ENCODE measurements around the gene ZNF544. TPM values are rescaled to one million over a fixed set of nuclear protein-coding genes. Genes with fewer than 3 reads are reported as not detected.
"Not testable (repeated sequence)": the region's sequence is repeated elsewhere in the genome, so short reads cannot be mapped to it uniquely, and the experiment has no call there.

The ZNF544 gene
- total RNA-seq, 1 donor from 2014 or later: 72.2 TPM

GRCh38 chr19:58300620-58301019 is 71.9 kb downstream of the ZNF544 start:
- no peak for FAIRE-seq
- no peak for DNase-seq (ENCODE audit: low spot score in 2 of 2)

DNA sequence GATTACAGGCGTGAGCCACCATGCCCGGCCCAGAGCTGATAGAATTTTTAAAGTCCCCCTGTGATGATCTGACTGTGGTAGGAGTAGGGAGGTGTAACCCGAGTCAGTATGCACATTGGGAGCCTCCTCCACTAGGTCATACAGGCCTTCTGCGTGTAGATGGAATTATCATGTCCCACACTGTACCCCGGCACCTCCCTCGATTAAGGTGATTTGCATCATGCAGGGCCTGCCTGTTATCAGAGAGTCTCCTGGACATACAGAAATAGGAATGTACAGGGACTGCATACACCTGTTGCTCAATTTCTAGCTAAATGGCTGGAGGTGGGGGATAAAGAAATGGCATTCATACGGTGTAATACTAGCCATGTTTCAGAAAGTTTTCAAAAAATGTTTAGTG is 75.5 kb downstream of the ZNF544 start:
- DNase-seq (ENCODE audit: low spot score in 2 of 2) (no peak), FAIRE-seq (no peak)

DNA sequence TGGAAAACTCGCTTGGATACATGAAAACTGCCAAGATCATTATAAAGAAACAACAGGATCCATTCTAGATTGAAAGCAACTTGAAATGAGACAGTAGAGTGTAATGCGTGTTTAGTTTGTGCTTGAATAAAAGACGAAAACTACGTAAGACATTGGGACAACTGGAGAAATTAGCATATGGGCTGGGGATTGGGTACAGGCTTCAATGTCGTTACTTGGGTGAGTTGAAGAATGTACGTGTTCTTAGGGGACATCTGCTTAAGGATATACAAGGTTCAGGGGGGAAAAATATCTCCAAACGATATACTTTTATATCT is 76.0 kb downstream of the ZNF544 start:
- FAIRE-seq: no peak
- DNase-seq (ENCODE audit: low spot score in 2 of 2): peak; percentile 27 to 37

DNA sequence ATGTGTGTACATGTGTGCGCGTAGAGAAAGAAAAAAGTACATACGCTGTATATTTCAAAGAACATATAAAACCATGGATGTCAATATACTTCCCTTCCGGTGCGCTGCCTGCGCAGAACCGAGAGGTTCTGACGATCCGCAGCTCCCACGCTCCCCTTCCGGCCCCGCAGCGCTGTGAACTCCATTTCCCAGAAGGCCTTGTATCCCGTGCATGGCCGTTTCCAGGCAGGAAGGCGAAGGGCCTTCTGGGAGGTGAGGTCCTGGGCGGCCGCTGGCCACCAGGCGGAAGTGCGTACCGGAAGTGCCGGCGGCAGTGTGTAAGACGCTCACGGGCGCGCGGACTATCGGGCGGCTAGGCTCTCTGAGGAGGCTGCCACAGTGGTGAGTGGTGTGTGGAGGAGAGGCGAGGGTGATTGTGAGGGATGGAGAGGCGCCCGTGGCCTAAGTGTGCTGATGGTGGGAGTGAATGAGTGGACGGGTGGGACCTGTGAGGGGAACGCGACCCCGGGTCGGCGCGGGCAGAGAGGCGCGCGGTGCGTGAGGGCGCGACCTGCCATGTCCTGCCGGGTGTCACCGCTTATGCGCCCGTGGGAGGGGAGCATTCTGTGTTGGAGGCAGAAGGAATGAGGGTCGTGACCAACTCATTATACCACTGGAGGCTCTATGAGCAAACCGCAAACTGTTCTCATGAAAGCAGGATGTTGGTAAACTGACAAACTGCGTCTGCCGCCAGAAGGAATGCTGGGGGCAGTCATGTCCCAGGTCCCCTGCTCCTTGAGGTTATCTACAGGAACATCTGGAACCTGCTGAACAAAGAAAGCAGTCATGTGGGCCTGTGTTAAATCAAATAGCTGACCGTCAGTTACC is 76.6 kb downstream of the ZNF544 start, which contains the start of gene ERVK3-1:
TSS of gene ERVK3-1 (plus strand) at position 313 of the 867 bp plus-strand sequence. CDS start 6,792 bp downstream, outside the sequence.
- FAIRE-seq: peak; percentile 54
- DNase-seq (ENCODE audit: low spot score in 2 of 2): peak; percentile 94 to 97

GRCh38 chr19:58305932-58306323 is 77.2 kb downstream of the ZNF544 start:
- DNase-seq (ENCODE audit: low spot score in 2 of 2) (no peak), FAIRE-seq (no peak)

- DNase-seq (ENCODE audit: low spot score in 2 of 2): no peak
- FAIRE-seq: no peak
Observed at GRCh38 chr19:58307736-58308135, 79.0 kb downstream of the ZNF544 start.

DNA sequence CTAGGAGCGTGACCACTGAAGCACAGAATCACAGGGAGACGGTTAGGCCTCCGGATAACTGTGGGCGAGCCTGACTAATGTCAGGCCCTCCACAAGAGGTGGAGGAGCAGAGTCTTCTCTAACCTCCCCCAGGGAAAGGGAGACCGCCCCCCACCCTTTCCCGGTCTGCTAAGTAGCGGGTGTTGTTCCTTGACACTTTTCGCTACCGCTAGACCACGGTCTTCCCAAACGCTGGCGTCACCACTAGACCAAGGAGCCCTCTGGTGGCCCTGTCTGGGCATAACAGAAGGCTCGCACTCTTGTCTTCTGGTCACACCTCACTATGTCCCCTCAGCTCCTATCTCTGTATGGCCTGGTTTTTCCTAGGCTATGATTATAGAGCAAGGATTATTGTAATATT is 82.0 kb downstream of the ZNF544 start:
- DNase-seq (ENCODE audit: low spot score in 2 of 2): not testable (repeated sequence)

GRCh38 chr19:58311345-58311865 is 82.7 kb downstream of the ZNF544 start:
- FAIRE-seq: no peak
- no peak for DNase-seq (ENCODE audit: low spot score in 2 of 2)

More for the DNA sequence above, 82.0 kb downstream of the ZNF544 start:
- FAIRE-seq: not testable (repeated sequence)

Other genes with a start within 250 kb of the ZNF544 start
- gene ZNF606, start 226.1 kb upstream of the ZNF544 start, total RNA-seq: 65.6 TPM
- 0.82 TPM for gene ZSCAN1, start 194.9 kb upstream of the ZNF544 start, total RNA-seq
- 11.8 TPM for gene ZNF135, start 169.6 kb upstream of the ZNF544 start, total RNA-seq
- gene ZSCAN18, start 130.7 kb upstream of the ZNF544 start, total RNA-seq: 95.0 TPM
- 42.4 TPM for gene ZNF329, start 78.1 kb upstream of the ZNF544 start, total RNA-seq
- gene ZNF274, start 45.9 kb upstream of the ZNF544 start, total RNA-seq: 23.2 TPM
- 14.3 TPM for gene ZNF8, start 50.0 kb downstream of the ZNF544 start, total RNA-seq
- gene ERVK3-1, start 76.5 kb downstream of the ZNF544 start, total RNA-seq: 22.4 TPM
- 2.0 TPM for gene ZSCAN22, start 98.1 kb downstream of the ZNF544 start, total RNA-seq
- 0.41 TPM for gene A1BG, start 124.6 kb downstream of the ZNF544 start, total RNA-seq
- gene ZNF497, start 133.8 kb downstream of the ZNF544 start, total RNA-seq: 6.1 TPM
- gene ZNF837, start 152.1 kb downstream of the ZNF544 start, total RNA-seq: 2.4 TPM
- gene RPS5, start 158.4 kb downstream of the ZNF544 start, total RNA-seq: 2,200 TPM
- not detected for gene RNF225, start 166.7 kb downstream of the ZNF544 start, total RNA-seq
- 11.8 TPM for gene ZNF584, start 179.7 kb downstream of the ZNF544 start, total RNA-seq
- 15.9 TPM for gene ZNF132, start 211.2 kb downstream of the ZNF544 start, total RNA-seq
- 24.1 TPM for gene ZNF324B, start 222.7 kb downstream of the ZNF544 start, total RNA-seq
- 20.8 TPM for gene ZNF324, start 238.2 kb downstream of the ZNF544 start, total RNA-seq
- 8.6 TPM for gene ZNF446, start 247.4 kb downstream of the ZNF544 start, total RNA-seq